ENCODE results near the gene CCL21. TPM values are rescaled to one million over a fixed set of nuclear protein-coding genes. Genes with fewer than 3 reads are reported as not detected.
A peak's percentile ranks its signal among the peaks of the same experiment; 100 is the strongest.

Gene CCL21
- total RNA-seq, 1 donor from 2014 or later = not detected

DNA sequence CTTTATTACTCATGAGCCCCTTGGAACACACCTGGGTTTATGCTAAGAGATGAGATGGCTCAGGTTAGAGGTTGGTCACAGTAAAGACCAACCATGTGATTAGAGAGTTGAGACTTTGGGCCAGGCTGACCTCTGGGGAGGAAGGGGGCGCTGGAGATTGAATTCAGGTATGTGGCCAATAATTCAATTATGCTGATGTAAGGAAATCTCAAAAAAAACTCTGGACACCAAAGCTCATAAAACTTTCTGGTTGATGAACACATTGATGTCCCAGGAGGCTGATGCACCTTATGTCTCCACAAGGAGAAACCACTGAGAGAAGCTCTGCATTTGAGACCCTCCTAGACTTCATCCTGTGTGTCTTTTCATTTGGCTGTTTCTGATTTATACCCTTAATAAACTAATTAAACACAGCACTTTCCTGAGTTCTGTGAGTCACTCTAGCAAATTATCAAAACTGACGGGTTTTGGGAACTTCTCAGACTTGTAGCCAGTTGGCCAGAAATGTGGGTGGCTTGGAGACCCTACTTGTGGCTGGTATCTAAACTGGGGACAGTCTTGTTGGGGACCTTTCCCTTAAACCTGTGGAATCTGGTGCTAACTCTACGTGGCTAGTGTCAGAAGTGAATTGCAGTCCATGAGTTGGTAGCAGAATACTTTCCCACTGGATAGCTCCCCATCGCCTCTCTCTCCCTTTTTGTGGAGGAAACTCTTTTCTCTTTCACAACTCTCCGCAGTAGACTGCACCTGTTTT lies 40.0 kb downstream of the CCL21 start:
- H3K27ac Mint-ChIP-seq (ENCODE audit: unreplicated experiment) = no peak overlapping the region
- no peaks in the 10 kb centered on the region for H3K27me3 Mint-ChIP-seq (ENCODE audit: low read depth)
- no peak overlapping the region for H3K4me3 Mint-ChIP-seq (ENCODE audit: unreplicated experiment)
- no peak for TF ChIP-seq CTCF (IDR thresholded peaks at IDR 0.05)
- peaks cover 2% of the 10 kb centered on the region for H3K36me3 Mint-ChIP-seq (ENCODE audit: low read depth)
- DNase-seq (ENCODE audit: low spot score) = no peak
- H3K4me1 Mint-ChIP-seq (ENCODE audit: low read depth) = peaks cover 11% of the 10 kb centered on the region
- peaks cover 2% of the 10 kb centered on the region for H3K9me3 Mint-ChIP-seq (ENCODE audit: low read depth)

GRCh38 chr9:34665381-34666250 lies 44.3 kb downstream of the CCL21 start:
- TF ChIP-seq CTCF (IDR thresholded peaks at IDR 0.05) = no peak
- Mint-ChIP-seq H3K36me3 (ENCODE audit: low read depth) (peaks cover 2% of the 10 kb centered on the region), H3K27me3 (ENCODE audit: low read depth) (no peaks in the 10 kb centered on the region), H3K4me1 (ENCODE audit: low read depth) (peaks cover 20% of the 10 kb centered on the region), H3K27ac (ENCODE audit: unreplicated experiment) (peak overlapping the region; percentile 97), H3K4me3 (ENCODE audit: unreplicated experiment) (peak overlapping the region; percentile 91), H3K9me3 (ENCODE audit: low read depth) (no peaks in the 10 kb centered on the region)
- no peak for DNase-seq (ENCODE audit: low spot score)

DNA sequence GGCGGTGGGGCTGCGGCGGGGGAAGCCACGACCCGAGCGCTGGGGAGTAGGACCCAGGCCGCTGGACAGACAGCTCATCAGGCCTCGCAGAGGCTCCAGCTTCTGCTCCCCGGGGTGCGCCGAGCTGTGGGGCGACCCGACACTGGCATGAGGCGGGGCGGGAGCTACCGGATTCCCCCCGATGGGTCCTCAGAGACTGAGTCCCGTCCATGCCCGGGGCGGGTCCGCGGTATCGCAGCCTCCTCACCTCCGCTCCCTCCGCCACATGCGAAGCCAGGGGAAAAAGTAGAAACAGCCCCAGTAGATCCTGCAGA lies 44.9 kb downstream of the CCL21 start:
- no peaks in the 10 kb centered on the region for H3K9me3 Mint-ChIP-seq (ENCODE audit: low read depth)
- no peak for TF ChIP-seq CTCF (IDR thresholded peaks at IDR 0.05)
- H3K36me3 Mint-ChIP-seq (ENCODE audit: low read depth) = peaks cover 4% of the 10 kb centered on the region
- H3K27ac Mint-ChIP-seq (ENCODE audit: unreplicated experiment) = peak overlapping the region; percentile 97
- no peaks in the 10 kb centered on the region for H3K27me3 Mint-ChIP-seq (ENCODE audit: low read depth)
- DNase-seq (ENCODE audit: low spot score) = no peak
- H3K4me3 Mint-ChIP-seq (ENCODE audit: unreplicated experiment) = peak overlapping the region; percentile 91
- H3K4me1 Mint-ChIP-seq (ENCODE audit: low read depth) = peaks cover 20% of the 10 kb centered on the region

- Mint-ChIP-seq H3K27me3 (ENCODE audit: low read depth) (no peaks in the 10 kb centered on the region), H3K9me3 (ENCODE audit: low read depth) (no peaks in the 10 kb centered on the region), H3K27ac (ENCODE audit: unreplicated experiment) (peak overlapping the region; percentile 97), H3K36me3 (ENCODE audit: low read depth) (peaks cover 4% of the 10 kb centered on the region), H3K4me1 (ENCODE audit: low read depth) (peaks cover 20% of the 10 kb centered on the region), H3K4me3 (ENCODE audit: unreplicated experiment) (peak overlapping the region; percentile 91)
- peak; percentile 84 for TF ChIP-seq CTCF (IDR thresholded peaks at IDR 0.05)
- no peak for DNase-seq (ENCODE audit: low spot score)
Observed at GRCh38 chr9:34664281-34665066, 45.5 kb downstream of the CCL21 start.

DNA sequence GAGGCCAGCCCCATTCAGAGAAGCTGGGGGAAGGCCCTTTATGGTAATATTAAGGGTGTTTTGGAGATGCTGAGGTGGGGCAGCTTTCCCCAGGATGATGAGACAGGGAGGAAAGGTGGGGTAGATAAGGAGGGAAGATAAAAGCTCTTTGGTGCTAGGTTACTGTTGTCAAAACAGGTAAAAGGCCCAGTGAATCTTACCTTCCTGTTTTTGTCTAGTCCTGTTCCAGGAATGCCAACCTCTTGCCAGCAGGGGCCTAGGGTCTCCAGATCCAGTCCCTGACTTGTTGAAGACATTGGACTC lies 46.7 kb downstream of the CCL21 start:
- Mint-ChIP-seq H3K4me3 (ENCODE audit: unreplicated experiment) (no peak overlapping the region), H3K36me3 (ENCODE audit: low read depth) (peaks cover 2% of the 10 kb centered on the region), H3K9me3 (ENCODE audit: low read depth) (no peaks in the 10 kb centered on the region), H3K4me1 (ENCODE audit: low read depth) (peaks cover 20% of the 10 kb centered on the region), H3K27ac (ENCODE audit: unreplicated experiment) (no peak overlapping the region), H3K27me3 (ENCODE audit: low read depth) (no peaks in the 10 kb centered on the region)
- TF ChIP-seq CTCF (IDR thresholded peaks at IDR 0.05) = no peak
- DNase-seq (ENCODE audit: low spot score) = no peak
